Transverse colon (tissue), 4 donors: Measurements from ENCODE around the gene SNX33. TPM values are rescaled to one million over a fixed set of nuclear protein-coding genes. Genes with fewer than 3 reads are reported as not detected.

Experiments used
- DNase-seq: peaks from one replicate; pipeline ENCODE4 v3.0.0-alpha.2; 2019
- H3K27ac ChIP-seq, 4 donors: fragments of 200-600 bp; sonication (generic); 2 replicates each; pipeline ENCODE4 v1.5.1; 2016 to 2018; ENCODE audit warnings: inconsistent platforms in 4 of 4
- H3K27me3 ChIP-seq: fragments of 200-600 bp; sonication (generic); 2 replicates; pipeline ENCODE4 v1.5.1; 2017; ENCODE audit warnings: inconsistent platforms
- H3K36me3 ChIP-seq, 4 donors: fragments of 200-600 bp; sonication (generic); 2 replicates each; pipeline ENCODE4 v1.5.1; 2017 to 2019; ENCODE audit warnings: inconsistent platforms in 4 of 4
- H3K4me1 ChIP-seq, 4 donors: fragments of 200-600 bp; sonication (generic); 2 replicates each; pipeline ENCODE4 v1.5.1; 2017 to 2020; ENCODE audit warnings: inconsistent platforms in 4 of 4
- H3K4me3 ChIP-seq, 4 donors: fragments of 200-600 bp; sonication (generic); 1 replicate in 1 of 4; 2 replicates in 3 of 4; pipeline versions ENCODE4 v1.5.1 to v1.6.1; 2017 to 2019; ENCODE audit warnings: inconsistent platforms in 4 of 4
- H3K9me3 ChIP-seq, 2 donors: fragments of 200-600 bp; sonication (generic); 2 replicates each; pipeline ENCODE4 v1.5.1; 2017 to 2019; ENCODE audit warnings: inconsistent platforms in 2 of 2
- EP300 ChIP-seq: sonication (generic); formaldehyde crosslinking; IDR thresholded peaks from one replicate; pipeline ENCODE4 v1.6.1; 2017; ENCODE audit warnings: antibody characterized with exemption, low read depth
- POLR2A ChIP-seq: fragments of 450-650 bp; IDR thresholded peaks from one replicate; pipeline ENCODE4 v1.6.1; 2016; ENCODE audit warnings: antibody characterized with exemption, mild to moderate bottlenecking, moderate library complexity
- POLR2AphosphoS5 ChIP-seq, 3 donors: sonication (generic); formaldehyde crosslinking; IDR thresholded peaks; one replicate each; pipeline ENCODE4 v1.6.1; 2016; ENCODE audit warnings: antibody characterized with exemption in 3 of 3
- WGBS, 2 donors: methylation state at CpG; one replicate each; pipeline ENCODE4 v1.1.5; 2018; ENCODE audit warnings: low coverage in 1 of 2; 5-methylcytosine and 5-hydroxymethylcytosine counted together
- in situ Hi-C, 4 donors: fragments of 200-750 bp; cut with MboI; loops; one replicate each; pipeline versions ENCODE4 v1.15.0 to v1.15.1; 2017; ENCODE audit warnings: low sequenced_read_pairs in 3 of 4, low pct_ligation_motif_present in 1 of 4, low pct_unique_long_range_greater_than_20kb in 1 of 4
- intact Hi-C: fragments of 100-400 bp; cut with DNase I; formaldehyde crosslinking; loops from one replicate; pipeline ENCODE4 v1.15.1; 2023; ENCODE audit warnings: low total_unique reads
- total RNA-seq, 4 donors: library from RNA; depleted of rRNA; stranded (reverse); fragments of >200 nt; gene quantifications; one replicate each; pipeline ENCODE4 v1.1.0, GENCODE V29; 2016
- TF ChIP-seq, protein P1 (sequence below), 5 experiments: fragments of 200-600 bp in 3 of 5; fragments of 450-650 bp in 2 of 5; sonication (generic) in 3 of 5; IDR thresholded peaks; 1 replicate in 2 of 5; 2 replicates in 3 of 5; pipeline ENCODE4 v1.5.1; 2016 to 2017; ENCODE audit warnings: antibody characterized with exemption in 5 of 5, inconsistent platforms in 3 of 5, mild to moderate bottlenecking in 2 of 5, moderate library complexity in 1 of 5

SNX33 gene
- total RNA-seq, 4 donors from 2014 or later = 26.5 to 52.0 (median 36.5) TPM

DNA sequence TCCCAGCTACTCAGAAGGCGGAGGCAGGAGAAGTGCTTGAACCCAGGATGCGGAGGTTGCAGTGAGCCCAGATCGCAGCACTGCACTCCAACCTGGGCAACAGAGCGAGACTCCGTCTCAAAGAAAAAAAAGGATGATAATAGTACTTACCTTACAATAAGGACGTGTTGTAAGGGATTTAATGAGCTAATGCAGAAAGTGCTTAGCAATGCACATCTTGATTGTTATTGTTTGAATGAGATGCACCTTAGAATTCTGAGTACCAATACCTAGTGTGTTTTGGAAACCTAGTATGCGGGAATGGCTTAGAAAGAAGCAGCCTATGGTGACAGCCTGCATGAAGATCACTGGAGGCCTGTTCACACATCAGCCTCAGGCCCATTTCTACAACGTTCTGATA is 41.7 kb upstream of the SNX33 start:
- H3K27me3 ChIP-seq = no peaks in the 10 kb centered on the region
- no peaks in the 10 kb centered on the region for H3K4me1 ChIP-seq
- DNase-seq = no peak
- TF ChIP-seq, protein P1, sequence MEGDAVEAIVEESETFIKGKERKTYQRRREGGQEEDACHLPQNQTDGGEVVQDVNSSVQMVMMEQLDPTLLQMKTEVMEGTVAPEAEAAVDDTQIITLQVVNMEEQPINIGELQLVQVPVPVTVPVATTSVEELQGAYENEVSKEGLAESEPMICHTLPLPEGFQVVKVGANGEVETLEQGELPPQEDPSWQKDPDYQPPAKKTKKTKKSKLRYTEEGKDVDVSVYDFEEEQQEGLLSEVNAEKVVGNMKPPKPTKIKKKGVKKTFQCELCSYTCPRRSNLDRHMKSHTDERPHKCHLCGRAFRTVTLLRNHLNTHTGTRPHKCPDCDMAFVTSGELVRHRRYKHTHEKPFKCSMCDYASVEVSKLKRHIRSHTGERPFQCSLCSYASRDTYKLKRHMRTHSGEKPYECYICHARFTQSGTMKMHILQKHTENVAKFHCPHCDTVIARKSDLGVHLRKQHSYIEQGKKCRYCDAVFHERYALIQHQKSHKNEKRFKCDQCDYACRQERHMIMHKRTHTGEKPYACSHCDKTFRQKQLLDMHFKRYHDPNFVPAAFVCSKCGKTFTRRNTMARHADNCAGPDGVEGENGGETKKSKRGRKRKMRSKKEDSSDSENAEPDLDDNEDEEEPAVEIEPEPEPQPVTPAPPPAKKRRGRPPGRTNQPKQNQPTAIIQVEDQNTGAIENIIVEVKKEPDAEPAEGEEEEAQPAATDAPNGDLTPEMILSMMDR (IDR thresholded peaks at IDR 0.05) = no peak
- TF ChIP-seq EP300 = no peak
- no peak for TF ChIP-seq POLR2A
- TF ChIP-seq POLR2AphosphoS5 (IDR thresholded peaks at IDR 0.05) = no peak
- no peak overlapping the region for H3K4me3 ChIP-seq
- in situ Hi-C loops (no loop called here), intact Hi-C loops (no loop called here)
- H3K27ac ChIP-seq = peak overlapping the region in 2 of 4 donors; percentile 4 to 6
- H3K9me3 ChIP-seq = no peaks in the 10 kb centered on the region
- WGBS, 2 donors = 95 to 100% methylated on average over 5 to 8 of the region's 8 CpGs
- H3K36me3 ChIP-seq = peaks cover 0 to 43% (median 21%) of the 10 kb centered on the region in 4 donors

DNA sequence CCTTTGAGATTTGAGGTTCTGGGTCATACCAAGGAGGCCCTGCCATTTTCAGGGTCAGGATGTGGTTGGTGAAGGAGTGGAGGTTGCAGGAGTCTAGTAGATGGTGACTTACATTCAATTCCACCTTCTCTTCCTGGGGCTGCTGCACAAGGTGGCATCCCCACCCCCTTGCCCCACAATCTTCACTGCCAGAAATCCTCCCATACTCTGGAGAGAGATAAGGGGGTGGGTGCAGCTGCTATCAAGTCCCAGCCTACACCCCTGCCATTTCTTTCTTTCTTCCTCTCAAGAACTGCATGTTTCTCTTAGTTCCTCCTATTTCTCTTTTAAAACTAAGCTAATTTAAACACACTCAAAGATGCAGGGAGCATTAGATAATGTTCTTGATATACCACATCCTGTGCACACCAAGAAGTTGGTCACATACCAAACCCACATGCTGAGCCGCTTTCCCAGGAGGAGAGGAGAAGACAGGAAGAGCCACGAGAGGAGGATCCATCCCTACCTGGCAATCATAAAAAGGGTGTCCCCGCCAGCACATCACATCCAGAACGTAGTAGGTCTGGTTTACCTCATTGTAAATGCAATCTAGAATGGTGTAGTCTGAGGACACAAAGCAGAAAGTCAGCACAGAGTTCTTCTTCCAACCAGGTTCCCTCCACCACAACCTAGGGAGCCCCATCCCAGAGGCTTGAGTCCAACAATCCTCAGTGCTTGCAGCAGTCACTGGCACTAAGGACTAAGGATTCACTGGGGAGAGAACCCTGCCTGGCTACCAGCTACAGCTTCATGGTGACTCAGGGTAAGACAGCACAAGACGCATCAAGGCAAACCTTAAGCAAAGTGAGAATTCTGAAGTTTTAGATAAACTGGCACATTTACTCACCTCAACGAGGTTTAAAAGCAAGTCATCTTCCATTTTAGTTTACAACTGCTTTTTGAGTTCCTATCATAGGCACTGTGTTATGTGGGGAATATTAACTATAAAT is 40.7 kb upstream of the SNX33 start:
- H3K27ac ChIP-seq = peak overlapping the region in 3 of 4 donors; percentile 4 to 22 (median 6)
- peaks cover 0 to 41% (median 19%) of the 10 kb centered on the region in 4 donors for H3K36me3 ChIP-seq
- 76 to 78% methylated on average over 2 to 6 of the region's 6 CpGs for whole genome bisulfite sequencing, 2 donors
- no peak overlapping the region for H3K4me3 ChIP-seq
- H3K4me1 ChIP-seq = no peaks in the 10 kb centered on the region
- H3K27me3 ChIP-seq = no peaks in the 10 kb centered on the region
- TF ChIP-seq, protein P1 (IDR thresholded peaks at IDR 0.05) = no peak
- TF ChIP-seq POLR2AphosphoS5 (IDR thresholded peaks at IDR 0.05) (no peak), EP300 (no peak), POLR2A (no peak)
- DNase-seq = peak; percentile 45
- no peaks in the 10 kb centered on the region for H3K9me3 ChIP-seq
- intact Hi-C loops (no loop called here), in situ Hi-C loops (no loop called here)

DNA sequence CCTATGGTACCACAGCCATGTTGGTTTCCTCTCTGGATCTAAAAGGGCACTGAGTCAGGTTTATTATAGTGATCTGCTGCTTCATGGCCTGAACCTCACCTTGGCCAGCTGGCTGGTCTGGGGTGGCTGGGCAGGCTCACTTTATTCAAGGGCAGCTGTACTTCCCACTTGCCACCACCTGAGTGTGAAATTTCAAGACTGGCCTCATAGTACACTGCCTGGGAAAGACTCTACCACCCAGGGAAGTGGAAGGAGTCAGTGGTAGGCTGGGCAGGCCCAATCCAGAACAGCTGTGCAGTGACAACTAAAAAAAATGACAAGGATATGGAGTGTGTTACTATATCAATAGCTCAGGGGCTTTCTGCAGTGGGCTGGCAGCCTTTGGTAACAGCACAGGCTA is 30.9 kb upstream of the SNX33 start:
- TF ChIP-seq POLR2A (no peak), POLR2AphosphoS5 (IDR thresholded peaks at IDR 0.05) (no peak), EP300 (no peak)
- TF ChIP-seq, protein P1 (IDR thresholded peaks at IDR 0.05) = no peak
- DNase-seq = no peak
- in situ Hi-C loops = no loop called here
- Histone ChIP-seq H3K36me3 (peaks cover 0 to 50% (median 24%) of the 10 kb centered on the region in 4 donors), H3K27me3 (no peaks in the 10 kb centered on the region), H3K27ac (no peak overlapping the region), H3K4me1 (peaks cover 5 to 19% (median 12%) of the 10 kb centered on the region in 4 donors), H3K4me3 (no peak overlapping the region), H3K9me3 (no peaks in the 10 kb centered on the region)
- intact Hi-C loops = no loop called here

DNA sequence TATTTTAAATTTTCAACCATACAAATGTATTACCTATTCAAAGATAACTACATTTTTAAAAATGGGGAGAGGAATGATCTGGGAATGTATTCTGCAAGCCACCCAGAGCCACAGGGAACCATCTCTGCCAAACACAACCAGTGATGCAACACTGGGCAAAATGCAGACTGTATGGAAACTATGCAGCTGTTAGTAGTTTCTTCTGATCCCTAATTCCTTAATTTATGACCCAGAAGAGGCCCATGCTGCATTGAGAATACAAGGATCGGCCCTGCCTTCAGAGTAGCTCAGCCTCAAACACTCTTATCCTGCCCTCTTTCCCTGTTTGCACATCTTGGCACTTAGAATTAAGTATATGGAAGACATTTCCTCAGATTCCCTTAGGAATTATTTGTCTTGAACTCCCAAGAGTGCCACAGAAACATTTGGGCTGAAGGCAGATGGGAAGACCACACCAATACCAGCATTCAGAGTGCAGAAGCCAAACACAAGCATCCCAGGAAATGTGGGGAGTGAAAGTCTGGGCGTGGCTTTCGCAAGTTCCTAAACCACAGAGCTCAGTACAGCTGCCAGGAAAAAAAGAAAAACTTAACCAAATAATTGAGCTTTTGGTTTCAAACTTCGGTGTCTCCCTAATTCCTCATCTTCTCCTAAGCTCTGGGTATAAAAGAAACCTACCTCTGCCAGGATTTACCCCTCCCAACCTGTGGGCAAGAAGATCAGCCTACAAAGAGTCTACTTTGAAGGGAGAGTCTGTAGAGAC is 27.5 kb upstream of the SNX33 start:
- 37% methylated on average over 4 of the region's 4 CpGs; no CpG with 5 or more reads in 1 of the 2 donors for WGBS, 2 donors
- H3K4me3 ChIP-seq = no peak overlapping the region
- in situ Hi-C loops = no loop called here
- H3K27ac ChIP-seq = peak overlapping the region; percentile 69 to 75 (median 70)
- H3K36me3 ChIP-seq = peaks cover 0 to 31% (median 15%) of the 10 kb centered on the region in 4 donors
- TF ChIP-seq POLR2AphosphoS5 (IDR thresholded peaks at IDR 0.05) (no peak), POLR2A (no peak)
- no peaks in the 10 kb centered on the region for H3K9me3 ChIP-seq
- DNase-seq = peak; percentile 22
- peaks cover 5 to 28% (median 13%) of the 10 kb centered on the region in 4 donors for H3K4me1 ChIP-seq
- H3K27me3 ChIP-seq = no peaks in the 10 kb centered on the region
- intact Hi-C loops = no loop called here
